SK-N-SH treated with all-trans-retinoic acid at 6 μM for 48 hours (cell line): ENCODE measurements around the gene SPESP1.

Source experiments
- ESRRG ChIP-seq: fragments of 250-450 bp; sonication (Bioruptor Pico); IDR thresholded peaks from 2 replicates; pipeline ENCODE4 v1.6.1; 2021; ENCODE audit warnings: mild to moderate bottlenecking
- PATZ1 ChIP-seq: fragments of 250-450 bp; sonication (Bioruptor Pico); IDR thresholded peaks from 2 replicates; pipeline ENCODE4 v1.8.0; 2020; ENCODE audit warnings: mild to moderate bottlenecking, moderate library complexity, borderline replicate concordance
- ZFP30 ChIP-seq: fragments of 450-650 bp; formaldehyde crosslinking; IDR thresholded peaks from 2 replicates; pipeline ENCODE4 v1.5.0; 2022; ENCODE audit warnings: mild to moderate bottlenecking, moderate library complexity
- TF ChIP-seq, protein P1 (sequence below): fragments of 250-450 bp; sonication (Bioruptor Pico); IDR thresholded peaks from 2 replicates; pipeline ENCODE4 v1.5.0; 2020; ENCODE audit warnings: mild to moderate bottlenecking, moderate library complexity

GRCh38 chr15:68933001-68933400 lies 2.7 kb downstream of the SPESP1 start:
- TF ChIP-seq, protein P1, sequence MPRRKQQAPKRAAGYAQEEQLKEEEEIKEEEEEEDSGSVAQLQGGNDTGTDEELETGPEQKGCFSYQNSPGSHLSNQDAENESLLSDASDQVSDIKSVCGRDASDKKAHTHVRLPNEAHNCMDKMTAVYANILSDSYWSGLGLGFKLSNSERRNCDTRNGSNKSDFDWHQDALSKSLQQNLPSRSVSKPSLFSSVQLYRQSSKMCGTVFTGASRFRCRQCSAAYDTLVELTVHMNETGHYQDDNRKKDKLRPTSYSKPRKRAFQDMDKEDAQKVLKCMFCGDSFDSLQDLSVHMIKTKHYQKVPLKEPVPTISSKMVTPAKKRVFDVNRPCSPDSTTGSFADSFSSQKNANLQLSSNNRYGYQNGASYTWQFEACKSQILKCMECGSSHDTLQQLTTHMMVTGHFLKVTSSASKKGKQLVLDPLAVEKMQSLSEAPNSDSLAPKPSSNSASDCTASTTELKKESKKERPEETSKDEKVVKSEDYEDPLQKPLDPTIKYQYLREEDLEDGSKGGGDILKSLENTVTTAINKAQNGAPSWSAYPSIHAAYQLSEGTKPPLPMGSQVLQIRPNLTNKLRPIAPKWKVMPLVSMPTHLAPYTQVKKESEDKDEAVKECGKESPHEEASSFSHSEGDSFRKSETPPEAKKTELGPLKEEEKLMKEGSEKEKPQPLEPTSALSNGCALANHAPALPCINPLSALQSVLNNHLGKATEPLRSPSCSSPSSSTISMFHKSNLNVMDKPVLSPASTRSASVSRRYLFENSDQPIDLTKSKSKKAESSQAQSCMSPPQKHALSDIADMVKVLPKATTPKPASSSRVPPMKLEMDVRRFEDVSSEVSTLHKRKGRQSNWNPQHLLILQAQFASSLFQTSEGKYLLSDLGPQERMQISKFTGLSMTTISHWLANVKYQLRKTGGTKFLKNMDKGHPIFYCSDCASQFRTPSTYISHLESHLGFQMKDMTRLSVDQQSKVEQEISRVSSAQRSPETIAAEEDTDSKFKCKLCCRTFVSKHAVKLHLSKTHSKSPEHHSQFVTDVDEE (CRISPR knock-in tag), result no peak
- TF ChIP-seq ESRRG (CRISPR knock-in tag), result no peak
- no peak for TF ChIP-seq ZFP30
- TF ChIP-seq PATZ1, result no peak
